K562 (cell line): ENCODE results near the gene HNRNPA3. TPM values are rescaled to one million over a fixed set of nuclear protein-coding genes. Genes with fewer than 3 reads are reported as not detected.

ENCODE experiments used
- POLR2H ChIP-seq: IDR thresholded peaks from 2 replicates; pipeline ENCODE4 v1.6.1; 2016; ENCODE audit warnings: missing genetic modification characterization, low read depth, mild to moderate bottlenecking, control low read depth, missing compliant biosample characterization, moderate library complexity
- SIX5 ChIP-seq, 2 experiments: IDR thresholded peaks; 2 replicates each; pipeline ENCODE4 v1.6.1; 2011; ENCODE audit warnings: low read length in 2 of 2, borderline replicate concordance in 1 of 2, low read depth in 1 of 2, mild to moderate bottlenecking in 1 of 2, moderate library complexity in 1 of 2; ENCODE audit not compliant: insufficient read depth in 1 of 2
- polyA plus RNA-seq, 8 experiments: library from polyadenylated mRNA; depleted of rRNA in 4 of 8; stranded (reverse) in 5 of 8; unstranded in 3 of 8; fragments of >200 nt; fragmentation: Nextera tagmentation in 2 of 8; fragmentation: Illumina TruSeq in 1 of 8; extraction: Ambion mirVana in 2 of 8; extraction: Trizol in 1 of 8; gene quantifications; 2 replicates each; pipeline versions ENCODE4 v1.2.1 to v1.2.3, GENCODE V29; 2011 to 2014; ENCODE audit warnings: inconsistent platforms in 1 of 8, missing spikeins in 1 of 8
- total RNA-seq, 7 experiments: library from RNA; depleted of rRNA in 6 of 7; stranded (reverse); fragments of >200 nt in 6 of 7; fragmentation: Illumina TruSeq in 2 of 7; extraction: Trizol in 2 of 7; gene quantifications; 2 replicates each; pipeline versions ENCODE4 v1.2.1 to v1.2.3, GENCODE V29; 2011 to 2021; ENCODE audit warnings: low replicate concordance in 1 of 7
- TF ChIP-seq, protein P1 (sequence below), 2 experiments: fragments of 450-650 bp in 1 of 2; sonication (generic) in 1 of 2; formaldehyde crosslinking in 1 of 2; IDR thresholded peaks; 2 replicates each; pipeline versions ENCODE4 v1.7.1 to v1.9.0; 2016 to 2022; ENCODE audit warnings: inconsistent platforms in 1 of 2, mild to moderate bottlenecking in 1 of 2, missing genetic modification reagents in 1 of 2
- TF ChIP-seq, protein P2 (sequence below): fragments of 450-650 bp; formaldehyde crosslinking; IDR thresholded peaks from 2 replicates; pipeline ENCODE4 v1.4.0; 2022; ENCODE audit warnings: missing genetic modification characterization
- TF ChIP-seq, protein P3 (sequence below): IDR thresholded peaks from 2 replicates; pipeline ENCODE4 v1.6.1; 2016; ENCODE audit warnings: missing genetic modification characterization, missing compliant biosample characterization
- TF ChIP-seq, protein P4 (sequence below): fragments of 450-650 bp; formaldehyde crosslinking; conservative IDR thresholded peaks from 2 replicates; pipeline ENCODE4 v1.4.0; 2022; ENCODE audit warnings: mild to moderate bottlenecking, missing genetic modification characterization

HNRNPA3 gene
- total and polyA plus RNA-seq, 9 of the 15 experiments (the other 6 are each of a cell fraction or from before 2014, with no cell fraction given) = 72.8 to 428 (median 192) TPM

DNA sequence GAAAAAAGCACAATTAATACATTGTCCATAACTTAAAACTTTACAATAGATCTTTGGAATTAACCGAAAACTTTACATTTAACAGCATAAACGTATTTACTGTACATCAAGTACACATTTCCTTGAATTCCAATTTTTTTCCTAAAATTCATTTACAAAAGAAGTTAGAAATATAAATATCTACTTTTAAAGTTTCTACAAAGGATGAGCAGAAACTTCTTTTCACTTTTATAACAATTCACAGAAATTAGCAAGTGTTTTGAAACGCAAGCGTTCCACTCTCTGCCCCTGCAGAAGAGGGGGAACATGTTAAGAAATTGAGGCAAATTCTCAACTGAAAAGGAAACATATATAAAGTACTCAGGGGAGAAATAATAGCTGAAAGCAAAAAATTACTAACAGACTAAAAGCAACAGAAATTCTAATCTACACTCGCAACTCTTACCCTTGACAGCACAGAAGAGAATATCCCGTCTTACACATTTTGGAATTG is 50.4 kb downstream of the HNRNPA3 start (continued):
- TF ChIP-seq, protein P1, sequence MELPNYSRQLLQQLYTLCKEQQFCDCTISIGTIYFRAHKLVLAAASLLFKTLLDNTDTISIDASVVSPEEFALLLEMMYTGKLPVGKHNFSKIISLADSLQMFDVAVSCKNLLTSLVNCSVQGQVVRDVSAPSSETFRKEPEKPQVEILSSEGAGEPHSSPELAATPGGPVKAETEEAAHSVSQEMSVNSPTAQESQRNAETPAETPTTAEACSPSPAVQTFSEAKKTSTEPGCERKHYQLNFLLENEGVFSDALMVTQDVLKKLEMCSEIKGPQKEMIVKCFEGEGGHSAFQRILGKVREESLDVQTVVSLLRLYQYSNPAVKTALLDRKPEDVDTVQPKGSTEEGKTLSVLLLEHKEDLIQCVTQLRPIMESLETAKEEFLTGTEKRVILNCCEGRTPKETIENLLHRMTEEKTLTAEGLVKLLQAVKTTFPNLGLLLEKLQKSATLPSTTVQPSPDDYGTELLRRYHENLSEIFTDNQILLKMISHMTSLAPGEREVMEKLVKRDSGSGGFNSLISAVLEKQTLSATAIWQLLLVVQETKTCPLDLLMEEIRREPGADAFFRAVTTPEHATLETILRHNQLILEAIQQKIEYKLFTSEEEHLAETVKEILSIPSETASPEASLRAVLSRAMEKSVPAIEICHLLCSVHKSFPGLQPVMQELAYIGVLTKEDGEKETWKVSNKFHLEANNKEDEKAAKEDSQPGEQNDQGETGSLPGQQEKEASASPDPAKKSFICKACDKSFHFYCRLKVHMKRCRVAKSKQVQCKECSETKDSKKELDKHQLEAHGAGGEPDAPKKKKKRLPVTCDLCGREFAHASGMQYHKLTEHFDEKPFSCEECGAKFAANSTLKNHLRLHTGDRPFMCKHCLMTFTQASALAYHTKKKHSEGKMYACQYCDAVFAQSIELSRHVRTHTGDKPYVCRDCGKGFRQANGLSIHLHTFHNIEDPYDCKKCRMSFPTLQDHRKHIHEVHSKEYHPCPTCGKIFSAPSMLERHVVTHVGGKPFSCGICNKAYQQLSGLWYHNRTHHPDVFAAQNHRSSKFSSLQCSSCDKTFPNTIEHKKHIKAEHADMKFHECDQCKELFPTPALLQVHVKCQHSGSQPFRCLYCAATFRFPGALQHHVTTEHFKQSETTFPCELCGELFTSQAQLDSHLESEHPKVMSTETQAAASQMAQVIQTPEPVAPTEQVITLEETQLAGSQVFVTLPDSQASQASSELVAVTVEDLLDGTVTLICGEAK (IDR thresholded peaks at IDR 0.05) = peak; percentile 44; the same call in 1 of the 2 replicates
- TF ChIP-seq, protein P1 (CRISPR knock-in tag; IDR thresholded peaks at IDR 0.05) = no peak
- TF ChIP-seq, protein P2, sequence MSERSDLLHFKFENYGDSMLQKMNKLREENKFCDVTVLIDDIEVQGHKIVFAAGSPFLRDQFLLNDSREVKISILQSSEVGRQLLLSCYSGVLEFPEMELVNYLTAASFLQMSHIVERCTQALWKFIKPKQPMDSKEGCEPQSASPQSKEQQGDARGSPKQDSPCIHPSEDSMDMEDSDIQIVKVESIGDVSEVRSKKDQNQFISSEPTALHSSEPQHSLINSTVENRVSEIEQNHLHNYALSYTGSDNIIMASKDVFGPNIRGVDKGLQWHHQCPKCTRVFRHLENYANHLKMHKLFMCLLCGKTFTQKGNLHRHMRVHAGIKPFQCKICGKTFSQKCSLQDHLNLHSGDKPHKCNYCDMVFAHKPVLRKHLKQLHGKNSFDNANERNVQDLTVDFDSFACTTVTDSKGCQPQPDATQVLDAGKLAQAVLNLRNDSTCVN (CRISPR knock-in tag) = no peak
- TF ChIP-seq POLR2H (peak; percentile 59; the same call in 1 of the 2 replicates), SIX5 (IDR thresholded peaks at IDR 0.05; ENCODE audit: borderline replicate concordance in 1 of 2, insufficient read depth in 1 of 2, low read depth in 1 of 2, low read length in 2 of 2) (no peak)
- TF ChIP-seq, protein P3, sequence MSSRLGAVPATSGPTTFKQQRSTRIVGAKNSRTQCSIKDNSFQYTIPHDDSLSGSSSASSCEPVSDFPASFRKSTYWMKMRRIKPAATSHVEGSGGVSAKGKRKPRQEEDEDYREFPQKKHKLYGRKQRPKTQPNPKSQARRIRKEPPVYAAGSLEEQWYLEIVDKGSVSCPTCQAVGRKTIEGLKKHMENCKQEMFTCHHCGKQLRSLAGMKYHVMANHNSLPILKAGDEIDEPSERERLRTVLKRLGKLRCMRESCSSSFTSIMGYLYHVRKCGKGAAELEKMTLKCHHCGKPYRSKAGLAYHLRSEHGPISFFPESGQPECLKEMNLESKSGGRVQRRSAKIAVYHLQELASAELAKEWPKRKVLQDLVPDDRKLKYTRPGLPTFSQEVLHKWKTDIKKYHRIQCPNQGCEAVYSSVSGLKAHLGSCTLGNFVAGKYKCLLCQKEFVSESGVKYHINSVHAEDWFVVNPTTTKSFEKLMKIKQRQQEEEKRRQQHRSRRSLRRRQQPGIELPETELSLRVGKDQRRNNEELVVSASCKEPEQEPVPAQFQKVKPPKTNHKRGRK (tag) = peak; percentile 42
- TF ChIP-seq, protein P4, sequence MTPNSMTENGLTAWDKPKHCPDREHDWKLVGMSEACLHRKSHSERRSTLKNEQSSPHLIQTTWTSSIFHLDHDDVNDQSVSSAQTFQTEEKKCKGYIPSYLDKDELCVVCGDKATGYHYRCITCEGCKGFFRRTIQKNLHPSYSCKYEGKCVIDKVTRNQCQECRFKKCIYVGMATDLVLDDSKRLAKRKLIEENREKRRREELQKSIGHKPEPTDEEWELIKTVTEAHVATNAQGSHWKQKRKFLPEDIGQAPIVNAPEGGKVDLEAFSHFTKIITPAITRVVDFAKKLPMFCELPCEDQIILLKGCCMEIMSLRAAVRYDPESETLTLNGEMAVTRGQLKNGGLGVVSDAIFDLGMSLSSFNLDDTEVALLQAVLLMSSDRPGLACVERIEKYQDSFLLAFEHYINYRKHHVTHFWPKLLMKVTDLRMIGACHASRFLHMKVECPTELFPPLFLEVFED = peak; percentile 63; the same call in 1 of the 2 replicates
